GM21737 (cell line): ENCODE results near the gene ADAMTS19.

Experiments used
- ATAC-seq: cut with Tn5 transposase; IDR thresholded peaks from one replicate; pipeline ENCODE4 v1.9.1; 2021; ENCODE audit warnings: mild to moderate bottlenecking, moderate library complexity; ENCODE audit not compliant: unreplicated experiment

The ADAMTS19 gene

DNA sequence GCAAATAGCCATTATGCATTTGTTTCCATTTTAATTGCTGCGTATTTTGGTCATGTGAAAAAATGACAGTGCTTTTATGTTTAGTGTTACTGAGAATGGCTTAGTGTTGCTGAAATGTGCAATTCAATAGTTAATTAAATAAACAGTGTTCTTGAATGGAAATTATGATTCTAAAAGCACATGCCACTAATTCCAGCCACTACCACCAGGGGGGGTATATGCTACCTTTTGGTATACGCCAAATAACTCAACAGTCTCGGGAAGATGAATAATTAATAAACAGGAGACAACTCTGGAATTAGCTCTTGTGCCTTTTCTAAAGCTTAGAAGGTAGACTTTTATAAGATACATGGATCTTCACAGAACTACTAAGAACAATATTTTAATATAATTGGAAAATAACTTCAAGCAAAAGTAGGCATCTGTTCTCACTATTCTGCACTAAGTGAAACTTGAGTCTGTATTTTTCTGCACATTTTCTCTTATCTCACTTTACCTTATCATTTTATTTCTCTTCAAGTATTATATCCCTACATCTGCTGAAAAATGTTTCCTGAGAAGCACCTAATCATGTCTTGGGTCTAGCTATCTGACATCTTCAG, 204.3 kb downstream of the ADAMTS19 start:
- peak; percentile 66 for ATAC-seq

DNA sequence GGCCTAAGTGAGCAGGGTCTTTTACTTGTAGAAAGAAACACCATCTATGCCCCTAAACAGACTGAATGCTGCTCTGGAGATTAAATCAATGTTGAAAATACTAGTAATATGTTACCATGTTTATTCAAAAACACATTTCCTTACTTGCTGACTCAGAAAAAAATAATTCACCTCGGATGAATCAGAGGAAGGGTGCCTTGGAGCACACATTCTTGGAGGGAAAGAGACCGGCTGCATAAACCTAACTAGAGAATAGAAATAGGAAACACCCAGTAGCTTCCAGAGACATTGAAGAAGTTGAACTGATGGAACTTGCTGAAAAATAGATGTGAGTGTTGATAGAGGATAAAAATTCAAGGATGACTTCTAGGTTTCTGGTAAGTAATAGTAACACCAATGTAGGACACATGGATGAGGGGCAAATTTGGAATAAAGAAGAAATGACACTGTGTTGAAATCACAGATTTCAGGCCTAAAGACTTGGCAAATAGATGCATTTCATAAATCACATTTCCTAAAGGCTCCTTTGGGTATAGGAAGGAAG, 210.9 kb downstream of the ADAMTS19 start:
- ATAC-seq = no peak

GRCh38 chr5:129672006-129672405, 211.9 kb downstream of the ADAMTS19 start:
- no peak for ATAC-seq

GRCh38 chr5:129679671-129680070, 219.6 kb downstream of the ADAMTS19 start:
- ATAC-seq = no peak

DNA sequence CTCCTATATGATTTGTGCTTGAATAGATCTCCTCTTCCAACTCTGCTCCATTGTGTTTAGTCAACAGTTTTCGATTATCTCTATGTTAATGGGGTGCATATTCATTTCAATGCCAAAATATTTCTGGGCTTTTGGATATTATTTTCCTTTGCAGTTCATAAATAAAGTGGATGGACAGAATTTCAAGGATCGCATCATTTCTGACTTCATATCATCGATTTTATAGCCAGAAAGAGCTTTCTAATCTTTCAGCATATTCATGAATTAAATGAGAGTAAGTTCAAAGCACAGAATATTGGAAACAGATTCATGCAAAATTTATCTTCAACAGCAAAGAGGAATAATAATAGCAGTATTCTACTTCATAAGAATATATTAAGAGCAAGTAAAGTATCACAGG, 227.8 kb downstream of the ADAMTS19 start:
- no peak for ATAC-seq

DNA sequence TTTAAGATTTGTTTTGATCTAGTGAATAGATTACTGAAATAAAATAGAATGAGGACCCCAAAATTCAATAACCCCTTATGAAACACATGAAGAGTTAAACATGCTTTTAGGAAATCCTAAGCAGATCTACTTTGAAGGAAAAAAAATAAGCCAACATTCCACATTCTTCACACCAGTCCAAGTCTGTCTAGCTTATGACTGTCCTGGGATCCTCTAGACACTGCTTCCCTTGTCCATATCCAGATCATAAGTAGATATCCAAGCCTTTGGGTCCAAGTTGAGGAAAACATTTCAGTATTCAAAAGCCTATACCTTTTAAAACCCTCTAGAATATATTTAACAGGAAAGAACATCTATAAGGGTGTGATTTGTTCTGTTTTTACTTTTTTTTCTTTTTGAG, 228.9 kb downstream of the ADAMTS19 start:
- no peak for ATAC-seq

GRCh38 chr5:129691220-129691619, 231.1 kb downstream of the ADAMTS19 start:
- no peak for ATAC-seq

DNA sequence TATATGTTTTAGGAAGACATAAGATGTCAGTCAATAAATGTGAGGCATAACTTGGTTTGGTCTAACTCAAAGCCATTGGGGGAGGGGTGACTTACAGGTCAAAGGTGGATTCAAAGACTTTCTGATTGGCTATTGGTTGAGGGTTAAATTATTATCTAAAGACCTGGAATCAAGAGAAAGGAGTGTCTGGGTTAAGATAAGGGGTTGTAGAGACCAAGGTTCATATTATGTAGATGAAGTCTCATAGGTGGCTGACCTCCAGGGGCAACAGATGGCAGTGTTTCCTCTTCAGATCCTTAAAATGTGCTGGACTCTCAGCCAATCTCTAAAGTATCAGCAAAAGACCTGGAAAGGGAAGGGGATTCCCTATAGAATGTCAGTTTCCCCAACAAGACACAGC, 236.5 kb downstream of the ADAMTS19 start:
- ATAC-seq = no peak

DNA sequence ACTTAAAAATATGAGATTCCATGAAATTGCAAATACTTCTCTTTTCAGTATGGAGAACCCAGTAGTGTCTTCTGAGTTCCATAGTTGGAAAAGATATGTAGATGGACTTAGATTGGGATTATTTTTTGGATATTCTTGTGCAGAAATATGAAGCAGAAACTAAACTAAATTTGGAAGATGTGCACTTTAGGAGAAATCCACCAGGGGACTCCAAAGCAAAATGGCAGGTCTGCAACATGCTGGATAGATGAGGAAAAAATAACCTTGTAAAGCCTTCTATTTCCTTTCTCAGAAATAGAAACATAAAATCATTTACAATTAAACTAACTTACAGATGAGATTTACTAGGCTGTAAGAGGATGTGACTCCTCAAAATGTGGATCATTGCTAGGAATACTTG, 238.6 kb downstream of the ADAMTS19 start:
- ATAC-seq = no peak

- ATAC-seq = no peak
Measured at GRCh38 chr5:129716235-129716634, 256.1 kb downstream of the ADAMTS19 start.

DNA sequence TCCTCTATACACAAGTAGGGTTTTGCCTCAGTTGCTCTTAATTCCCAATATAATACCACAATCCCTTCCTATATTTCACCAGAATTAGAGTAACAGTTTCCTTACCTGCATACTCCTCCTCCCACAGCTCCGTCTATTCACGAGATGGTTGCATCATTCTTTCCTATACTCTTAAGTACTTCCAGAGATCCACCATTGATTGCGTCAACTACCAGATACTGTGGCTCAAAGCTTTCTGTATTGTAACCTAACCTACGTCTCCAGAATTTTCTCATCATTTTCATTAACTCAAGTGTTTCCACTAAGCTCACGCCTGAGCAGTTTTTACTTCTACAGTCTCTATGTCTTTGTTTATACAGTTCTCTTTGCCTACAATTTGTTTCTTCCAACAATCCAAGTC, 256.6 kb downstream of the ADAMTS19 start:
- no peak for ATAC-seq

- no peak for ATAC-seq
Measured at GRCh38 chr5:129717751-129718310, 257.7 kb downstream of the ADAMTS19 start.

DNA sequence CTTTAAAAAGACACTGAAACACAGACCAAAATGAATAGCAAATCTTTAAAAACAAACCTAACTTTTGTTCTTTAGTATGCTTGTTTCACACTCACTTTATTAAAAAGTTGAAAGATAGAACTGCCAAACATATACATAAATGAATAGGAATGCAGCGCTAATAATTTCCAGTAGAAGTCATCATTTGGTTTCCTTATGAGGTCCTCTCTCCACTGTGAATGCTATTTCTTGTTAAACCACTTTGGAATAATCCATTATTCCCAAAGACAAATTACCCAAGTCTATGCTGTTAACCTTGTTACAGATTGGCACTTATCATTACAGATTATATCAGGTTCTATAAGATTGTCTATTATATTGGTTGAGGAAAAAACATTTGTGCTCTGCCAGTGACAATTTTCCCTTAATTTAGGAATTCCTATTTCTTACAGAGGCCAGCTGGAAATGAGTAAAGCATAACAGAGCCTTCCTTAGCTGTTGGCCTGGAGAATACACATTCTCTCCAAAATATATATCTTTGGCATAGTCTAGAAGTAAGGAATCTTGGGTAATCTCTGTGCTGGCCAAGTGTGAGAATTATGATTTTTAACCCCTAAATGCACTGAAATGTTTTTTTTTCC, 258.5 kb downstream of the ADAMTS19 start:
- no peak for ATAC-seq

- ATAC-seq = no peak
Measured at GRCh38 chr5:129724222-129724621, 264.1 kb downstream of the ADAMTS19 start.

- ATAC-seq = no peak
Measured at GRCh38 chr5:129724647-129725046, 264.5 kb downstream of the ADAMTS19 start.

DNA sequence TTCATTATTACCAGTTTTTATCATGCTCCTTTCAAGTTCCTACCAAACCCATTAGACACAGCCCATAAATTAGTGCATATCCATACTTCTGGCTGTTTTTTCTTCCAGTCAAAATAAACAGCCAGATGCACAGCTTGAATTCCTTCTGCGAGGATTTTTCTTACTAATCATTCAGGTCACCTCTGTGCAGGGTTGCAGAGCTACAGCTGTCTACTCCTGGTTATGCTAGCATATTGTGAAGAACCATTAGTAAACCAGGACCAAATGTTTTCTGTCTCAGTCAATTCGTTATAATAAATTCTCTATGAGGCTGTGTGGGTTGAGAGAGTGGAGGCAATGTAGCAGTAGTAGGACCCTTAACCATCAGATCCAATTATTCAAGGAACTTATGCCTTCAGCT, 279.7 kb downstream of the ADAMTS19 start:
- no peak for ATAC-seq

- ATAC-seq = no peak
Measured at GRCh38 chr5:129743541-129744187, 283.6 kb downstream of the ADAMTS19 start.

DNA sequence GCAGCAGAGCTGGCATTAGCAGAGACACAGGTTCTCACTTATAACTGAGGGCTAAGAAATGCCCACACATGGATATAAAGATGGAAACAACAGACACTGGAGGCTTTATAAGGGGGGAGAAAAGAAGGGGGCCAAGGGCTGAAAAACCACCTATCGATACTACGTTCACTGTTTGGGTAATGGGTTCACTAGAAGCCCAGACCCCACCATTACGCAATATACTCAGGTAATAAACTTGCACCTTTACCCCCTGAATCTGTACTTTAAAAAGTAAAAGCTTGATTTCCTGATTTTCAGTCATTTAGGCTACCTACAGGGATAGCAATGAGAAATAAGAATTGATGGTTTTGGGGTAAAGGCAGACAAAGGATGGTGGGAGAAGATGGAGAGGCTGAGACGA, 285.9 kb downstream of the ADAMTS19 start:
- ATAC-seq = no peak

- ATAC-seq = no peak
Measured at GRCh38 chr5:129746876-129747275, 286.8 kb downstream of the ADAMTS19 start.

- no peak for ATAC-seq
Measured at GRCh38 chr5:129747572-129748407, 287.7 kb downstream of the ADAMTS19 start, which contains the start of gene MINAR2. Gene MINAR2 (plus strand): TSS chr5:129748094. CDS start chr5:129748191, 97 bp downstream.
